Measurements from ENCODE around the gene ZBTB49.
"Not testable (repeated sequence)": the region's sequence is repeated elsewhere in the genome, so short reads cannot be mapped to it uniquely, and the experiment has no call there.

ZBTB49 gene, protein sequence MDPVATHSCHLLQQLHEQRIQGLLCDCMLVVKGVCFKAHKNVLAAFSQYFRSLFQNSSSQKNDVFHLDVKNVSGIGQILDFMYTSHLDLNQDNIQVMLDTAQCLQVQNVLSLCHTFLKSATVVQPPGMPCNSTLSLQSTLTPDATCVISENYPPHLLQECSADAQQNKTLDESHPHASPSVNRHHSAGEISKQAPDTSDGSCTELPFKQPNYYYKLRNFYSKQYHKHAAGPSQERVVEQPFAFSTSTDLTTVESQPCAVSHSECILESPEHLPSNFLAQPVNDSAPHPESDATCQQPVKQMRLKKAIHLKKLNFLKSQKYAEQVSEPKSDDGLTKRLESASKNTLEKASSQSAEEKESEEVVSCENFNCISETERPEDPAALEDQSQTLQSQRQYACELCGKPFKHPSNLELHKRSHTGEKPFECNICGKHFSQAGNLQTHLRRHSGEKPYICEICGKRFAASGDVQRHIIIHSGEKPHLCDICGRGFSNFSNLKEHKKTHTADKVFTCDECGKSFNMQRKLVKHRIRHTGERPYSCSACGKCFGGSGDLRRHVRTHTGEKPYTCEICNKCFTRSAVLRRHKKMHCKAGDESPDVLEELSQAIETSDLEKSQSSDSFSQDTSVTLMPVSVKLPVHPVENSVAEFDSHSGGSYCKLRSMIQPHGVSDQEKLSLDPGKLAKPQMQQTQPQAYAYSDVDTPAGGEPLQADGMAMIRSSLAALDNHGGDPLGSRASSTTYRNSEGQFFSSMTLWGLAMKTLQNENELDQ

DNA sequence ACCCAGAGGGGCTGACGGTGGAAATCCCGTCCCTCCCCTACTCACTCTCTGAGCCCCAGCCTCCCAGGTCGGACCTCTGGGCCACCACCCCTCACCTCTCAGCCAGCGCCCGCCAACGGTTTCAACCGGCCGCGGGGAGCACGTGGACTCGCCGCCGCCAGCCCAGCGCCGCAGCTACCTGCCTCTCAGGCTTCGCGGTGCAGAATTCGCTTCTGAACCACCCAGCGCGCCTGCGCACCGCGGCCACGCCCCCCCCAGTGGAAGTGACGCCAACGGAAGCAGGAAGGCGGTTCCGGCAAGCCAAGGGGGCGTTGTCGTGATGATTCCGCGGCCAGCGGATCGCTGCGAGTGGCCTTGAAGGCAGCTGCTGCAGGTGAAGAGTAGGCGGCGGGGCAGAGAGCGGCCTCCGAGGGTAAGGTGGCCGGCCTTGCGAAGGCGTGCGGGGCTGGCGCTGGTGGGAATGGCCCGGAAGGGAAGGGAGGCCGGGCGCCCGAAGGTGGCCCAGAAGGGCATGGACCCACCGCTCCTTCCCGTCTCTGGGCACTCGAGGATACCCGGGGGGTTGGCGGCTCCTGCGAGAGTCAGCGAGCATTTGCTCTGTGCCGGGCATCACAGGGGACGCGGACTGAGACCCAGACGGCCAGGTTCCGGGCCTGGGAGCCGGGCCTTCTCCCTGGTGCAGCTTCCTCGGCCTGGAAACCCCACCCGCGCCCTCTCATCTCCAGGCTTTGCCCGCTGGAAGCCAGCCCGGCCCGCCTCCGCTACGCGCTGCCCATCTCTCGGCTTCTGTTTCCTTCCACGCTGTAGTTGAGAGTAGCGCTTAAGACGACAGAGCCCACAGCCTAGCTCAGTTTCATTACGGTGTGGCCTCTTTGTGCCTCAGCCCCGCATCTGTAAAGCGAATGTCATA, at the start of gene ZBTB49, which contains the start of gene LYAR:
ZBTB49 (plus strand) TSS at position 311 of the 910 bp plus-strand sequence. CDS start 9,695 bp downstream, outside the sequence.
LYAR (minus strand) TSS at position 214 of the 910 bp plus-strand sequence. CDS start 6,412 bp downstream, outside the sequence.
- peak; percentile 18 for DNase-seq

DNA sequence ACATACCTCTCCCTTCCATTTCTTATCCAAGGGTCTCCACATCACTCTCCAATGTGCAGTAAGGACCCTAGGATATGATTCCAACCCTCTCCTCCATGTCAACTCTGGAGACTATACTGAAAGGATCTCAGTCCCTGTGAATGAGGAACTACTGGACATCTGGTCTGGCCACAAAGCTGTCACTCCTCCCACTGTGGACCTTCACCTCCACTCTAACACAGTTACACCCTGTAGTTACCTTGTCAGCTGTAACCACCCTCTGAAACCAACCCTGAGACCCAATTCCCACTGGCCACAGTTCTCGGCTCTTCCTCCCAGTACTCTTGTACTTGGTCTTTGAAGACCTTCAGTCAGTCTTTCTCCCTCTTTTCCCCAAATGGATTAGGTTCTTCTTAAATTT, 44.9 kb upstream of the ZBTB49 start:
- DNase-seq, result no peak

DNA sequence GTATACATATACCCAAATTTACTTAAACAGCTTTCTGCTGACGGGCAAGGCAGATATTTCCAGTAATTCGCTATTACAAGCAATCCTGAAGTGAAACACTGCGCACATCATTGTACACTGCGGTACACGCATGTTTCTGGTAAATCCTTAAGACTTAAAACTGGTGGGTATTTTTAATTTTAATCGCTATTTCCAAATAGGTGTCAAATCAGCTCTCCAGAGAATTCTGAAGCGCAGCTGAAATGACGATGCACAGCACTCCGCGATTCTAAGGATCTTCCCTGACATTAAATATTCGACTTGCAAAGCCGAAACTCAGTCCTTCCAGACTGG, 42.4 kb upstream of the ZBTB49 start:
- DNase-seq, result no peak

DNA sequence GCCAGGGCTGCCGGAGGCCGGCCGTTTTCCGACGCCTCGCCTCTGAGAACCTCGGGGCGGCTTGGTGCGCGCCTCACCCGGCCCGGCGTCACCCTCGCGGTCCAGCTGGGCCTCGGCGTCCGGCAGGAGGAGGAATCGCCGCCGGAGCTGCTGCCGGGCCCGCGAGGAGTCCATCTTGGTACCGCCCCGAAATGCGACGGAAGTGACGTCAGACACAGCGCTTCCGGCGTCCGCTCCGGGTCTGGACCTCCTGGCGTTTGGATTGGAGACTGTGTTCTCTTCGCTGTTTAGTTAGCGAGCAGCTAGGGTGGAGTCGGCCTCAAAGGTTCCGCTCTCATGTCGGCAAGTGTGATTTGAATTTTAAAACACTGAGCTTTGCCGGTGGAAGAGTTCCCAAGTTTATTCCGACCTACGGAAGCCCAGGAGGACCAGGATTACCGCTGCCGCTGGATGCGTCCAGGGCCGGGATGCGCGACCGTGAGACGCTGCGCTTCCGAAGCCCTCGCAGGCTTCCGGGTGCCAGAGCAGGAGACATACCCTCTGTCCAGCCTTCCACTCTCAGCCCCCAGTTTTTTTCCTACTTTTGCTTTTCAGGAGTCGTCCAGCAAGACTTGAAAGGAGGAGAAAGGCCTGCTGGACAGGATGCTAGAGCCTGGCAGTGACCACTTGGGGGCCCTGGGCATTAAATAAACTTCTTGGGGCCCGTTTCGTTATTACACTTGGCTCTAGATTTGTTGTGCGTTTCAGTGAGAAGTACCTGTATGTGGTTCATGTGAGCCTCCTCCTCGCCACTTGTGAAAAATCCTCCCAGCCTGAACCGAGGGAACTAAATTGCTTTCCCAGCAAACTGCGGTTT, 41.8 kb upstream of the ZBTB49 start, which contains the start of gene TMEM128:
TMEM128 (minus strand) TSS at position 195 of the 856 bp plus-strand sequence; CDS start at position 174, 21 bp downstream.
- DNase-seq, result peak; percentile 37

DNA sequence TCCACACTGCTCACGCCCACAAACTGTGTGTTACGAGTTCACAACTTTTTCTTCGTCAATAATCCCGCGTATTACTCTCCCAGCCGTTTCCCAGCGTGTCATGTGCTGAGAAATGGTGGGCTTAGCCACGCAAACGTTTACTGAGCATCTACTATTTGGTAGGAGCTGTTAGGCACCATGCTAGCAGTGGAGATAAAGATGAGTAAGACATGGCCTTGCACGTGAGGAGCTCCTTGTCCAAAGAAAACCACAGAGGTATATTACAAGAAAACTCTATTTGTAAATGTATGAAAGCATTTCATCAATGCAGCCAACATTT, 41.2 kb upstream of the ZBTB49 start:
- no peak for DNase-seq

DNA sequence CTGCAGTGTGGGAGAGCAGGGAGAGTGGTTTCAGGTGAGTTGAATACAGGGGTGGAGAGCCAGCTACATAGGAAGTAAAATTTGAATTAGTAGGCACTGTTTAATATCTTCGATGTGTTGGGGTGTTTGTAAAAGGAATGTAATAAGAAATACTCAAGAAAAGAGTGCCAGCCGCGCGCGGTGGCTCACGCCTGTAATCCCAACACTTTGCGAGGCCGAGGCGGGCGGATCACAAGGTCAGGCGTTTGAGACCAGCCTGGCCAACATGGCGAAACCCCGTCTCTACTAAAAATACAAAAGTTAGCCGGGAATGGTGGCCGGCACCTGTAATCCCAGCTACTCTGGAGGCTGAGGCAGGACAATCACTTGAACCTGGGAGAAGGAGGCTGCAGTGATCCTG, 40.7 kb upstream of the ZBTB49 start:
- DNase-seq, result not testable (repeated sequence)

DNA sequence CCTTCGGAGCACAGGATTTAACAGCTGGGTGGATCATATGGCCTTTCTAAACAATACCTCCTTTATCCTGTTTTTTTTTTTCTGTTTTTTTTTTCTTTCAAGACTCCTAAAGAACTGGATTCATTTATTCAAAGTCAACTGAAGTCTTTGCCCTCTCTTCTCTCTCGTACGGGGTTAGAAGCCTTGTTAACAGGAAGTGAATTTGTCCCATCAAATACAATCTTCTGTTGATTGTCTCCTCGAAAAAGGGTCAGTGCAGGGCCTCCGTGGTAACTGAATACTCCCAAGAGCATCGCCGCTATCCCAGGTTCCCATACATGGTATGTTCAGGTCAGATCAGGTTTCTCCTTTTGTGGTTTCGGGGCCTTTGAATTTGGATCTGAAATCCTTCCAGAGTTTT, 40.2 kb upstream of the ZBTB49 start:
- no peak for DNase-seq

DNA sequence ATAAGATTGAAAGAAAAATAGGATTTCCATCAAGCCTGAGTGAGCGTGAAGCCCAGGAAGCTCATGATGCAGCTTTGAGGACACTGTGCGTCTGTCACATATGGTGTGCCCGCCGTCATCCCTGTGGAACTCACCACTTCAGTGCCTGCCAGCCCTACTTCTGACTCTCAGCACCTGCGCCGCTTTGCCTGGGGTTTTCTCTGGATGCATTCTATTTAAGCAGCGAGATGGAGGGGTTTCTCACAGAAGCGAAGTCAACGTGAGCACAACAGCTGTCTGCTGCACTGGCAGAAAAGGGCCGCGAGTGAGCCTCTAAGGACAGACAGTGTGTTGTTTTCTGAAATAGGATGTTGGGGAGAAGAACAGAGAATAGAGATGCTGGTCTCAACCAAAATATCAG, 35.9 kb upstream of the ZBTB49 start:
- no peak for DNase-seq

DNA sequence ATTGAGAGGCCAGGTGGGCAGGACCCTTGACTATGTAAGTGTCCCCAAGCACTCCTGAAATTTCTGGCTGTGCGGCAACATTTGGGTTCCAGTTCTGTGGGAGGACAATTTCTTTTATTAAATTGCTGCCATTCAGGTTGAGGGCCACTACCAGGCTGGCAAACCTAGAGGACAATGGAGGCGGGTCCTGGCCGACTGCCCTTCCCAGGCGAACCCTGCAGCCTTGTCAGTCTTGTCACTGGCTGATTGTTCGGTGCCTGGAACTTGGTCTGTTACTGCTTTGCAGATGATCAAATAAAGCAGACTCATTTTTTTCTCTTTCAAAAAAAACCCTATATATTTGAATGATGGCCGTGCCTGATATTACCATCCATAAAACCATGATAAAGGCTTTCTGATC, 35.4 kb upstream of the ZBTB49 start:
- no peak for DNase-seq

DNA sequence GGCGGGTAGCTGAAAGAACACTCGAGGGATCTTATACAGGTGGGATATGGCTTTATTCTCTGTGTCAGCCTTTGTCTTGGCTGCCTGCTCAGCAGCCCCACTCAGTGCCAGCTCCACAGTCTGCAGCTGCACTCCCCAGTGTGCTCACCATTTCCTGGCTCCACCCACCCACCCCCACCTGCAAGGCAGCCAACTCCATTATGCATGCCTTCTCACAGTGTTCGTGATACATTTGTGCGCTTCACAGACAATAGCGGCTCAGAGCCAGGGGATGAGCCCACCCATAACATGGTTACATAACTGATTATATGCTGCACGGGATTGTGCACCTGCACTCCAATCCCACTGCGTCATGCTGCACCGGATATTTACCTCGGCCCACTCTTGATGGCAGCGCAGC, 33.3 kb upstream of the ZBTB49 start:
- DNase-seq, result no peak

DNA sequence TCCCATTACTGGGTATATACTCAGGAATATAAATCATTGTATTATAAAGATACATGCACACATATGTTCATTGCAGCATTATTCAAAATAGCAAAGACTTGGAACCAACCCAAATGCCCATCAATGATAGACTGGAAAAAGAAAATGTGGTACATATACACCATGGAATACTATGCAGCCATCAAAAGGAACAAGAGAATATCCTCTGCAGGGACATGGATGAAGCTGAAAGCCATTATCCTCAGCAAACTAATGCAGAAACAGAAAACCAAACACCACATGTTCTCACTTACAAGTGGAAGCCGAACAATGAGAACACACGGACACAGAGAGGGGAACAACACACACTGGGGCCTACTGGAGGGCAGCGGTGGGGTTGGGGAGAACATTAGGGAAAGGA, 32.3 kb upstream of the ZBTB49 start:
- DNase-seq, result not testable (repeated sequence)

DNA sequence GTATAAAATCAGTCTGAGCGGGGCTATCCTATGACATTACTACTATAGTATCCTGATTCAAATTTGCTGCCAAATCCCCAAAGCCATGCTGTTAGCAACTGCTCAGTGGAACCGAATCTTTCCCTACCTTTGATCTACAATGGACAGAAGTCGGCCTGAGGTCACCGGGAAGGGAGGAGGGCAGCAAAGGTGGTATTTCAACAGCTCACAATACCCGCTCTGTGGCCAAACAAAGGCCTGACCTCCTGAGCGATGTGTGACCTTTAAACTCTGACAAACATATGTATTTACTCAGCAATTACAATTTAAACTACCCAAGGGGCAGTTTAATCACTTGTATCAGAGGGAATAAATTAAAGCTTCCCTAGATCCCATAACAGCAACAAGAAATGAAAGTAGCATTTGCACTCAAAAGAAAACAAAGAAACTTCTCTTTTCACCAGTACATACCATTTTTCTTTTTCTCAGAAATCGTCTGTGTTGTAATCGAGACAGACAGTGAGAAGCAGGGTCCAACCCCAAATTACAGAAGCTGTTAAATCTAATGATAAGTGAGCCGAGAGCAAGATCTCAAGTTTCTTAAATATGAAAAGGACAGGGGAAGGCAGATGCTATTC, 30.5 kb upstream of the ZBTB49 start:
- DNase-seq, result no peak

DNA sequence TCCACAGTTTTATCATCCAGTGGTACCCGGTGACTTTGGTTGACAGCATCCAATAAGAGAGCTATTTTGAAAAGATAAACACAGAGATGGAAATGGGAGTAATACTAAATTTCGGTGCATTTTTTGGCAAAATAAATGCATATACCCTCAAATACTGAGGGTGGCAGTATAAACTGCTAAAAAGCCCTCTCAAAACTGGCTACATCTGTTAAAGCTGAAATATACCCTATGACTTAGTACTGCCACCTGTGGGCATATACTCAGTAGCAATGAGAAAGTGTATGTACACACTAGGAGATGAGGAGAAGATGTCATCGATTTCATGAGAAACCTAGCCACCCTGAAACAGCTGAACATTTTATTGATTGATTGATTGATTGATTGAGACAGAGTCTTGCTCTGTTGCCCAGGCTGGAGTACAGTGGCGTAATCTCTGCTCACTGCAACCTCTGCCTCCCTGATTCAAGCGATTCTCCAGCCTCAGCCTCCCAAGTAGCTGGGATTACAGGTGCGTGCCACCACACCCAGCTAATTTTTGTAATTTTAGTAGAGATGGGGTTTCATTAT, 29.8 kb upstream of the ZBTB49 start:
- no peak for DNase-seq

DNA sequence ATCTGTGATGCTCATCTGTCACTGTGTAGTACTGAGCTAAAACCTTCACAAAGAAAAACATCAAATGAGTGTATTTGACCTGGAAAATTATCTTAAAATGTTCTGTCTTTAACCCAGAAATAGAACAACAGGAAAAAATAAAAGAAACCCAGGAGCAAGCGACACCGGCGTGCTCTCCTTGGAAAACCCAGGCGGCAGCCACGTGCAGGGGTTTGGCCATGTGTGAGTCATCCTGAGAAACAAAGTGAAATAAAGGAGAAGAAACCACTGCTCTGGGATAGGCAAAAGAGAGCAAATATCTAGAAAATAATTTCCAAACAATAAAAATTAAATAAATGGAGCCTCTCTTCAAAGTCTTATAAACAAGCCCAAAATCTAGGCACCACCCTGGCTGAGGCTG, 22.1 kb upstream of the ZBTB49 start:
- DNase-seq, result no peak

DNA sequence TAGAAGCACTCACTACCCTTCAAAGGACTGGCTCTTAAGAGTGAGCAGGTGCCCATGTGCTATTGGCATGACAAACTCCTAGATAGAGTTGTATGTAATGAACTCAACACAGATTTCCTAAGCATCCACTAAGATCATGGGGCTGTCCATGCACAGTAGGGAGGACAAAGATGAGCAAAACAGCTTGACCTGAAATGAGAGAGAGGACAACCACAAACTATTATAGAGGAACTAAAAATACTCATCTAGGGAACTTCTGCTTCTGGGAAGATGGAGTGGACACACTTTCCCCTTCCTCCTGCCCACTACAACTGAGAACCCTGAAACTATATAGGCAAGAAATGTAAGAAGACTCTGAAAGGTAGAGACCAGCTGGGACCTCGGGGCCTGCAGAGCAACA, 21.3 kb upstream of the ZBTB49 start:
- DNase-seq, result no peak

DNA sequence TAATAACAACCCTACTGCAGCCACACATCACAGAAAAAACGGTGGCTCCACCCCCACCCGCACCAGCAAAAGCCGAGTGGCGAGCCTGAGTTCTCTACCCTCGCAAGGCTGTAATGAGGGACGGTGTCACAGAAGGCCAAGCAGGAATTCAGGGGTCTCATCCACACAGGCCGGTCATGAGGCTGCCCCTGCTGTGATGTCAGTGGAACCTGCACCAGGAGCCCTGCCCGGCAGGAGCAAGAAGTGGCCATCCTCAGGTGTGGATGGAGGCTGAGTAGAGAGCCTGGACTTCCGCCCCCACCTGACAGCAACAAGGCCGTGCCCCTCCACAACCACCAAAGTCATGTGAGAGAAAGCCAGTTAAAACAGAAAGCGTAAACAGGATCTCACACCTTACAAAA, 20.7 kb upstream of the ZBTB49 start:
- DNase-seq, result no peak

DNA sequence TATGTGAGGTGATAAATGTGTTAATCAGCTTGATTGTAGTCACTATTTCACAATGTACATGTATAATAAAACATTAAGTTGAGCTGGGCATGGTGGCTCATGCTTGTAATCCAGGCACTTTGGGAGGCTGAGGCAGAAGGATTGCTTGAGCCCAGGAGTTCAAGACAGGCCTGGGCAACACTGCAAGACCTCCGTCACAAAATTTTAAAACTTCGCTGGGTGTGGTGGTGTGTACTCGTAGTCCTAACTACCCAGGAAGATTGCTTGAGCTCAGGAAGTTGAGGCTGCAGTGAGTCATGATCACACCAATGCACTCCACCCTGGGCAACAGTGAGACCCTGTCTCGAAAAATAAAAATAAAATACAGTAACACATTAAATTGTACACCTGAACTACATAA, 20.2 kb upstream of the ZBTB49 start:
- no peak for DNase-seq

DNA sequence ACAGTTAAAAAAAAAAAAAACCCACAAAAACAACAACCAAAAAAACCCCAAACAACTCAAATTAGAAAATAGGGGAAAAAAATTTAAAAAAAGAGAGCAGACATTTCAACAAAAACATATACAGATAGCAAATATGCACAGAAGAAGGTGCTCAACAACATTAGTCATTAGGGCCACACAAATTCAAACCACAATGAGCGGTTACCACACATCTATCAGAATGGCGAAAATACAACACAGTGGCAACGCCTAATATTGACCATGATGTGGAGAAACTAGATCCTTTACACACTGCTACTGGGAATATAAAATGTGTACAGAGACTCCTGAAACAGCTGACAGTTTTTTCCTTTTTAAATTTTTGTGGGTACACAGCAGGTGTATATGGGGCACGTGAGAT, 19.5 kb upstream of the ZBTB49 start:
- DNase-seq, result no peak

DNA sequence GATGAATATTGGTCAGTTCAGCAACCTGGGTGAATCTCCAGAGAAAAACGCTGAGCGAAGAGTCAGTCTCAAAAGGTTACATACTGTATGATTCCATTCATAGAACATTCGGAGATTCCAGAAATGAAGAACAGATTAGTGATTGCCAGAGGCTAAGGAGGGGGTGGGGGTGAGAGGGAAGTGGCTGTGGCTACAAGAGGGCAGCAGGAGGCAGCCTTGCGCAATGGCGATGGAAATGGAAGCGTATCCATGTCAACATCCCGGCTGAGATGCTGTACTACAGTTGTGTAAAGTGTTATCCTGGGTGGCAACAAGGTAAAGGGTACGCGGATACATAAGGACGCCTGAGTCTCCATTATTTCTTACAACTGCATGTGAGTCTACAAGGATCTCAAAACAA, 18.1 kb upstream of the ZBTB49 start:
- no peak for DNase-seq

DNA sequence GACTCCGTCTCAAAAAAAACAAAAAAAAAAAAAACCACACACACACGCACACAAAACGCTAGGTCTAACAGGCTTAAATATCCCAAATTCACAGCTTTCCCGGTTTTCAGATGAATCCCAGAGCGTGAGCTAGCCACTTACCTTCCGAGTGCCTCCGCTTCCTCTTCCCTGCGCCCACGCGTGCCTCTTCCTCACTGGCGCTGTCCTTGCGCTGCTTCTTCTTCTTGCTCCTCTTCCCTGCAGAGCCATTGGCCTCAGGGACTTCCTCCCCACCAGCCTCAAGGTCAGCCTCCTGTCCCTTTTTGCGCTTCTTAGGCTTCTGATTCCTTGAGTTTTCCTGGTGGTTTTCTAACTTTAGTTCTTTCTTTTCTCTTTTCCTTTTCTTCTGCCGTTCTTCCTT, 15.8 kb upstream of the ZBTB49 start:
- no peak for DNase-seq

DNA sequence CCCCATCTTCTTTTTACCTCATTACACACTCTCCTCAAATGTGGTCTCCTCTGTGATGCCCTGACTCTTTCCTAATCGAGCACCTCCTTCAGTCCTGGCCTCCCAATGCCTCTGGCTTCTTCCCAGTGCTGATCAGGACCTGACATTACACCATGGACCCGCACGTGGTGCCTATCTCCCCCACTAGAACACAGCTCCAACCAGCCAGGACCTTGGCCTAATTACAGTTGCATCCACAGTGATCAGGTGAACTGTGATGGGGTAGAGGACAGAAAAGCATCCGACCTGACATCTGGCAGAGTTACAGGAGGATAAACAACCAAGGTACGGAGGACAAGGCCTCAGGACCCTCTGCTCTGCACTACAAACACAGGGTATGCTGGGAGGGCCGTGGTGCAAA, 12.5 kb upstream of the ZBTB49 start:
- no peak for DNase-seq

DNA sequence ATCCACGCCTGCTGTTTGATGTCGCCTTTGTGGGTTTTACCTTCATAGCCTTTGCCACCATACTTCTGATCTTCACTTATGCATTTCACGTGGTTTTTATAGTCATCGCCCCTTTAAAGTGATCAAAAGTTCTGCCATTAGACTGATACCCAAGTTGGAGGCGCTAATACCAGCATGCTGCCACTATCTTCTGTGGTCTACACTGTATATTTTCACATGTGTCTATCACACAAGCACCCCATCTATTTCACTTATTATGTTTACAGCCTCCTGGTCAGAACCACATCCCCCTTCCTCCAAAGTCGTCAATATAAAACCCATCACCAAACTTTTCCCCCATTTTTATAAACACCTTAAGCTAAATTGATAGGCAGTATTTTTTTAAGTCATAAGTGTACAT, 8.3 kb upstream of the ZBTB49 start:
- no peak for DNase-seq

Measured in SHP77 treated with DMSO at 0.1 percent for 48 hours (cell line).